Measurements from ENCODE around the gene YEATS2. TPM values are rescaled to one million over a fixed set of nuclear protein-coding genes. Genes with fewer than 3 reads are reported as not detected.

YEATS2 gene
- total RNA-seq = 30.5 and 42.2 TPM in 2 replicates

GRCh38 chr3:183697610-183698317 lies at the start of gene YEATS2:
TSS of gene YEATS2 (plus strand) at chr3:183697797. CDS start at chr3:183715163, 17,366 bp downstream.

GRCh38 chr3:183825456-183826161 lies 128.0 kb downstream of the YEATS2 start, which contains the start of gene MAP6D1:
TSS of gene MAP6D1 (minus strand) at chr3:183825577. CDS start at chr3:183825547, 30 bp downstream.

Other genes starting within 250 kb of the YEATS2 start
- 18.2 and 24.8 TPM in 2 replicates for gene KLHL6, start 142.1 kb upstream of the YEATS2 start, total RNA-seq
- 60.7 and 94.4 TPM in 2 replicates for gene KLHL24, start 62.2 kb upstream of the YEATS2 start, total RNA-seq
- gene MAP6D1, start 127.8 kb downstream of the YEATS2 start, total RNA-seq = 1.3 and 3.0 TPM in 2 replicates
- gene PARL, start 187.1 kb downstream of the YEATS2 start, total RNA-seq = 36.9 and 39.3 TPM in 2 replicates